GM13977 (cell line): Measurements from ENCODE around the gene TRANK1.
"Not testable (repeated sequence)": the region's sequence is repeated elsewhere in the genome, so short reads cannot be mapped to it uniquely, and the experiment has no call there.

ENCODE experiments used
- DNase-seq: peaks from one replicate; pipeline ENCODE4 v3.0.0; 2012; ENCODE audit warnings: low spot score
- CTCF ChIP-seq: IDR thresholded peaks from 2 replicates; pipeline ENCODE4 v1.5.1; 2012; ENCODE audit warnings: mild to moderate bottlenecking, control low read depth; ENCODE audit not compliant: insufficient read depth; ENCODE audit errors: extremely low read depth, missing control alignments
- in situ Hi-C: fragments of 300-500 bp; cut with MboI; formaldehyde crosslinking; loops from one replicate; pipeline ENCODE4 v1.12.0; 2022; ENCODE audit warnings: low sequenced_read_pairs, low pct_unique_long_range_greater_than_20kb, mixed read lengths, inconsistent platforms; ENCODE audit not compliant: unreplicated experiment

Gene TRANK1

GRCh38 chr3:36957862-36958686 is 13.2 kb upstream of the TRANK1 start:
- TF ChIP-seq CTCF: no peak
- in situ Hi-C loops: loop anchor here (10.0 kb wide), 1 partner anchor 233 kb away; no protein-coding TSS in a partner anchor
- no peak for DNase-seq

GRCh38 chr3:36957063-36957462 is 12.2 kb upstream of the TRANK1 start:
- DNase-seq: no peak
- peak; percentile 19 for TF ChIP-seq CTCF
- in situ Hi-C loops: loop anchor here (10.0 kb wide), 1 partner anchor 232 kb away; no protein-coding TSS in a partner anchor

GRCh38 chr3:36956155-36956554 is 11.3 kb upstream of the TRANK1 start:
- DNase-seq: no peak
- in situ Hi-C loops: loop anchor here (10.0 kb wide), 1 partner anchor 231 kb away; no protein-coding TSS in a partner anchor
- no peak for TF ChIP-seq CTCF

- in situ Hi-C loops: loop anchor here (10.0 kb wide), 1 partner anchor 230 kb away; no protein-coding TSS in a partner anchor
- no peak for DNase-seq
- TF ChIP-seq CTCF: no peak
Observed at GRCh38 chr3:36954452-36955134, 9.7 kb upstream of the TRANK1 start.

- DNase-seq, in situ Hi-C loops: not testable (repeated sequence)
Observed at GRCh38 chr3:36947814-36948213, 3.0 kb upstream of the TRANK1 start.

GRCh38 chr3:36945333-36945980 is 603 bp upstream of the TRANK1 start:
- in situ Hi-C loops: no loop called here
- no peak for TF ChIP-seq CTCF
- no peak for DNase-seq
